Posterior vena cava (tissue), 2 donors: Measurements from ENCODE around the gene TNFSF8. TPM values are rescaled to one million over a fixed set of nuclear protein-coding genes. Genes with fewer than 3 reads are reported as not detected.

Experiments used
- DNase-seq: peaks from one replicate; pipeline ENCODE4 v3.0.0-alpha.2; 2020; ENCODE audit warnings: low spot score
- intact Hi-C, 2 donors: fragments of 100-400 bp; cut with DNase I; formaldehyde crosslinking; loops; one replicate each; pipeline versions ENCODE4 v1.14.1 to v1.14.2; 2022 to 2023
- total RNA-seq, 2 donors: library from RNA; stranded (reverse); fragmentation: NEBNext Ultra II Directional; extraction: Animal tissue kit (Norgen Biotek cat#: 25700); gene quantifications; one replicate each; pipeline ENCODE4 v1.2.1, GENCODE V29; 2021
- donor health status: DM: yes; HTN: yes; CAD: no.
- donor health status: DM: yes; HTN: yes; CAD: no.

TNFSF8 gene
- total RNA-seq, 2 donors from 2014 or later = 2.9 to 3.0 TPM

DNA sequence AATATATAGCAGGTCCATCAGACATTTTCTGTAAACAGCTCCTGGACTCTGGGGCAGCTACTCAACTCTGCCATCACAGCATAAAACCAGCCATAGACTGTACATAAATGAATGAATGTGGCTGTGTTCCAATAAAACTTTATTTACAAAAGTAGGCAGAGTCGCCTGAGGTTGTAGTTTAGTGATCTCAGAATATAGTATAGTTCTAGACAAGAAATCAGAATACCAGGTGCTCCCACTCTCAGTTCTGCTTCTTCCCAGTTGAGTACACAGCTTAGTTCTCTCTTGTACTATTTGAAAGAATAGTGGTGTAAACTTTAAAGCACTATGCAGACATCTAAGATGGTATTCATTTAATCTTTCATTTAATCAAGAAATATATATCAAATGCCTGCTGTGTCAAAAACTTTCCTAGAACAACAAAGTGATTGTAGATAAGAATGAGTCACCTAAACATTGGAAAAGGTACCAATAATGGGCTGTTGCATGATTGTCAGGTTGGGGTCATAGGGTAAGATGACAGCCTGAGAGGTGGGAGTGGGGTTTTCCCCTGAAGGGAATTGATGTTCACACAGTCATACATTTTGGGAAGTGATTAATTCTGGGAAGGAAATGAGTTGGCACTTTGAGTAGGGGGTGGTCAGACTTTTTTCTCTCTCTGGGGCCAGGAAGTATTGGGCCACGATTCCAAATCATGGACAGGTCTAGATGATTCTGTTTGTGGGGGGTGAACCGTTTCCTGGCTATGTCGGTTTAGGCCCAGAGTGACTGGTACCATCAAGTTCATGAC, 37.0 kb downstream of the TNFSF8 start:
- DNase-seq = no peak
- intact Hi-C loops = no loop called here

DNA sequence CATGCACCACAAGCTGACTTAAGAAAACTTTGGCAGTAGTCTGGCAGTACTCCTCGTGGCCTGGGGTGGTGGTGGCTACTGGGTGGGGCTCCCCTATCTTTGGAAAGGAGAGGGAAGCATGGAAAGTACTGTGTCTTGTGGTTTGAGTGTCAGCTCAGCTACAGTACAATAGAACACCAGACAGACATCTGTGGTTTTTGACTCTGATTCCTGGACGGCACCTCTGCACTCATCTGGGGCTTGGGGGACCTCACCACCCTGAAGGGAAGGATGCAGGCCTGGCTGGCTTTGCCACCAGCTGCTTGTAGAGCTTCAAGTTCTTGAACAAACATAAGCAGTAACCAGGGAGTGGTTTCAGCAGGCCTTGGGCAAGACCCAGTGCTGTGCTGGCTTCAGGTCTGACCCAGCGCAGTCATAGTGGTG, 40.6 kb downstream of the TNFSF8 start:
- intact Hi-C loops = no loop called here

DNA sequence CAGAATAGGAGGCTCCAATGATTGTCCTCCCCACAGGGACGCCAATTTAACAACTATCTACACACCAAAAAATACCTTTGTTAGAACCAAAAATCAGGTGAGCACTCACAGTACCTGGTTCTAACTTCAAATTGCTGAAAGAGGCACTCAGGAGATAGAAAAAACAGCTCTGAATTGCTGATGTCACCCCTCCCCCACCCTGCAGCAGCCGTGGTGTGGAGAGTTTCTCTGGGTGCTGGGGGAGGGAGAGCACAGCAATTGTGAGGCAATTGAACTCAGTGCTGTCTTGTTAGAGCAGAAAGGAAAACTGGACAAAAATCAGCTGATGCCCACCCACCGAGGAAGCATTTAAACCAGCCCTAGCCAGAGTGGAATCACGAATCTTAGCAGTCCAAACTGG, 41.8 kb downstream of the TNFSF8 start:
- no peak for DNase-seq
- intact Hi-C loops = no loop called here

More for the DNA sequence above, 40.6 kb downstream of the TNFSF8 start:
- DNase-seq = peak; percentile 81

DNA sequence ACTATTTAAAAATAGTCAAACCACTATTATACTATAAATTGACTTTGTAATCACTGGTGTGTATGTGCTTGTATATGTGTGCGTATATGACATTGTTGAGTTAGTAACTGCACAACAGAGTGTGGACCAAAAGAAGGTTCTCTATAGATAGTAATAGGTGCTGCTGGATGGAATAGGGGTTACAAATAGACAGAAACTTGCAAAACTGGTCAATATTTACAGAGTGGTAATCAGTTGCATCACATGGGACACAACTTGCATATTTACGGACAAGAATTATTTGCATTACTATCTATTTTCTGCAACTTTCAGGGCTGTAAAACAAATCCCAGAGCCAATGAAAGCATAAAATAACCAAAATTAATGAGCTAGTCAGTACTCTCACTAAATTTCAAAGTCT, 42.4 kb downstream of the TNFSF8 start:
- intact Hi-C loops = no loop called here
- no peak for DNase-seq

DNA sequence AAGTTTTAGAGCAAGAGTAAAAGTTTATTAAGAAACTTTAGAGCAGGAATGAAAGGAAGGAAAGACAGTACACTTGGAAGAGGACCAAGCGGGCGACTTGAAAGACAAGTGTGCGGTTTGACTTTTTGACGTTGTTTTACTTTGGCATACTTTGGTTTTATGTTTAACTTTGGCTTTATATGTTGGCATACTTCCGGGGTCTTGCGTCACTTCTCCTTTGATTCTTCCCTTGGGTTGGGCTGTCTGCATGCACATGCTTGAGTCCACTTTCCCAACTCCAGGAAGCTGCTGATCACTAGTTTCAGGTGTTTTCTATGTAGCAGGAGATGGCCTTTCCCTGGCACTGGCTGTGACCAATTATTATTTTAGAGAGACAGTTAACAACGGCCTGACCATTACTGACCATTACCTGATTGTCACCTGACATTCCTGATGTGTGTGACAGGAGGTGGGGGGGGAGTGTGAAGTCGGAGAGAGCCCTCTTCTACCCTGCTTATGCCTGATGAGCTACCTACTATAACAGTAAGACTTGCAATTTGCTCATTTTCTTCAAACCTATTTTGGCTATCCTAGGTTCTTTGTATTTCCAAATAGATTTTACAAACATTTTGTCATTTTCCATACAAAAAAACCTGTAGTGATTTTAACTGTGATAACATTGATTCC, 45.5 kb downstream of the TNFSF8 start:
- intact Hi-C loops = no loop called here
- DNase-seq = no peak

DNA sequence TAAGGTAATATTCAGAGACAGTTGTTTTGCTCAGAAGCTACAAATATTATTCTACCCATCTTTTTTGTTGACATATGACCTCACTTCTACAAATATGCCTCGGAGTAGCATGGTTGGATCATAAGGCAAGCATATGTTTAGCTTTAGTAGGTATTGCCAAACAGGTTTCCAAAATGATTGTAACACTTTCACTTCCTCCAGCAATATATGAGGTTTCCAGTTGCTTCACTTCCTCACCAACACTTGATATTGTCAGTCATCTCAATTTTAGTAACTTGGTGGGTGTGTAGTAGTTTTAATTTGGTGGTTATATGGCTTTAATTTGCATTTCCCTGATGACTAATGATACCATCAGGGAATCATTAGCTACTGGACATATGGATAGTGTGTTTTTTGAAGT, 46.7 kb downstream of the TNFSF8 start:
- DNase-seq = no peak
- intact Hi-C loops = no loop called here

DNA sequence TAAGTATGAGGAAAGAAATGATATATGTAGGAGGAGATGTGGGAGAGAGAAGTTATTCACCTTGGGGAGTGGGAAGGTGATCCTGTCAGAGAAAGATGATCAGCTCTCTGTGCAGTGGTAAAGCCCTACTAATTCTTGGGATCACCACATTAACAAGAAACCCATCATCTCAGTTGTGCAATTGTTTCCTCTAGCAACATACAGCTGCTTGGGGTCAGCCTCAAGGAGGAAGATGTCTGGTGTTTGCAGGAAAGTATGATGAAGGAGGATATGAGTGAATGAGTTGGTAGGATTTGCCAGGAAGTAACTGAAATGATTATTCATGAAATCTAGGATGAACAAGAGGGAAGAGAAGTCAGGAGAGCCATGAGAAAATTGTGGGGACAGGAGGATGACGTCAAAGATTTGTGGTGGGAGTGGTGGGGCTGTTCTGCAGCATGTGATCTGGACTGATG, 50.1 kb downstream of the TNFSF8 start:
- intact Hi-C loops = no loop called here
- no peak for DNase-seq

DNA sequence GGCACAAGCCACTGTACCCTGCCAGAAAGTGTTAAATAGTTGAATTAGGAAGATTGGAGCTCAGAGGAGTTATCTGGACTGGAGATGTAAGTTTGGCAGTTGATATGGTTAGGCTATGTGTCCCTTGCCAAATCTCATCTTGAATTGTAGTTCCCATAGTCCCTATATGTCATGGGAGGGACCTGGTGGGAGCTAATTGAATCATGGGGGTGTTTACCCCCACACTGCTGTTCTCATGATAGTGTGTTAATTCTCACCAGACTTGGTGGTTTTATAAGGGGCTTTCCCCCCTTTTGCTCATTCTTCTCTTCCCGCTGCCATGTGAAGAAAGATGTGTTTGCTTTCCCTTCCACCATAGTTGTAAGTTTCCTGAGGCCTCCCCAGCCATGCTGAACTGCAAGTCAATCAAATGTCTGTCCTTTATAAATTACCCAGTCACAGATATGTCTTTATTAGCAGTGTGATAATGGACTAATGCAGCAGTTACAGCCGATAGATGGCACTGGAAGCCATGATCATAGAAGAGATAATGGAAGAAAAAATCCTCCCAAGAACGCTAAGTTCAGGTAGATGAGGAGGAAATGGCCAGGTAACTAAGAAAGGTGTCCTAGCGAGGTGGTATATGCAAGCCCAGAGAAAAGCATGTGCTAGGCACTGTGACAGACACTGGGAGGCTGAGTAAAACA, 51.4 kb downstream of the TNFSF8 start:
- DNase-seq = no peak
- intact Hi-C loops = no loop called here

DNA sequence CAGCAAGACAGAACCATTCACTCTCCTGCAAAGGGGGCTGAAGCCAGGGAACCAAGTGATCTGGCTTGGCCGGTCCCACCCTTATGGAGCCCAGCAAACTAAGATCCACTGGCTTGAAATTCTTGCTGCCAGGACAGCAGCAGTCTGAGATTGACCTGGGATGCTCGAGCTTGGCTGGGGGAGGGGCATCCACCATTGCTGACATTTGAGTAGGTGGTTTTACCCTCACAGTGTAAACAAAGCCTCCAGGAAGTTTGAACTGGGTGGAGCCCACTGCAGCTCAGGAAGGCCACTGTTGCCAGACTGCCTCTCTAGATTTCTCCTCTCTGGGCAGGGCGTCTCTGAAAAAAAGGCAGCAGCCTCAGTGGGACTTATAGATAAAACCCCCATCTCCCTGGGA, 60.5 kb downstream of the TNFSF8 start:
- intact Hi-C loops = no loop called here
- no peak for DNase-seq

DNA sequence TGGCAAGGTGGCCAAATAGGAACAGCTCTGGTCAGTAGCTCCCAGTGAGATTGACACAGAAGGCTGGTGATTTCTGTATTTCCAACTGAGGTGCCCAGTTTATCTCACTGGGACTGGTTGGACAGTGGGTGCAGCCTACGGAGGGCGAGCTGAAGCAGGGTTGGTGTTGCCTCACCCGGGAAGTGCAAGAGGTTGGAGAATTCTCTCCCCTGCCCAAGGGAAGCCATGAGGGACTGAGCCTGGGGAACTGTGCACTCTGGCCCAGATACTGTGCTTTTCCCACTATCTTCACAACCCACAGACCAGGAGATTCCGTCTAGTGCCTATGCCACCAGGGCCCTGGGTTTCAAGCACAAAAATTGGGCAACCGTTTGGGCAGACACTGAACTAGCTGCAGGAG, 61.0 kb downstream of the TNFSF8 start:
- DNase-seq = no peak
- intact Hi-C loops = no loop called here

DNA sequence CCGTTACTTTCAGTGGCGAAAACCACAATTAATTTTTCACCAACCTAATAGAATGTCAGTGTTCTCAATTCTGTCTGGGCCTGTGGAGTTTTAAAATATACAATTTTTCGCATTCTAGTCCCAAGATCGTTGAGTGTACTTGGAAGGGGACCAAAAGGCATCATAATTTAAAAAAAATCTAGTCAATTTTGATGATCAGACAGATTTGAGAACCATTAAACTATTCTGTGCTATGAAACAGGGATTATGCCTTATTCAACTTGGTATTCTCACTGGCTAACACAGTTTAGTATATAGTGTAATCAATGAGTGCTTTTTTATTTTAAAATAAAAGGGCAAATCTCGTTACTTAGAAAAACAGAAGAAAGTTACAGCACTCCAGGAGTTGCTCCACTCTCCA, 63.1 kb downstream of the TNFSF8 start:
- no peak for DNase-seq
- intact Hi-C loops = no loop called here

DNA sequence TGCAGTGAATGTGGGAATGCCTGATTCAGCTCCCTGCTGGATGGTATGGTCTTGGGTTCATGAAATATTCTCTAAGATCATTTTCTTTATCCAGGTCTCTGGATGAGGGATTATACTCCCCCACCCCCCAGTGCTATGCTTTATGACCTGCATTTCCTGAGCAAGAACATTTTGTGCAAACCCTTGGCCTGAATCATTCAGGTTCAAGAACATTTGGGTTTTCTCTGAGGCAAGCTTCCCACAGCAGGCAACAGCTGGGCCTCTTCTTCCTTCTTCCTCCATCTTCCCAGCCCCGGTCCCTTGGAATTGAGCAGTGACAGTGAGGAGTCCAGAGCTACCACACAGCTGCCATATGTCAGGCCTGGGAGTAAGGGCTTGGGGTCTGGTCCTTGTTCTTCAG, 65.9 kb downstream of the TNFSF8 start:
- no peak for DNase-seq
- intact Hi-C loops = no loop called here

DNA sequence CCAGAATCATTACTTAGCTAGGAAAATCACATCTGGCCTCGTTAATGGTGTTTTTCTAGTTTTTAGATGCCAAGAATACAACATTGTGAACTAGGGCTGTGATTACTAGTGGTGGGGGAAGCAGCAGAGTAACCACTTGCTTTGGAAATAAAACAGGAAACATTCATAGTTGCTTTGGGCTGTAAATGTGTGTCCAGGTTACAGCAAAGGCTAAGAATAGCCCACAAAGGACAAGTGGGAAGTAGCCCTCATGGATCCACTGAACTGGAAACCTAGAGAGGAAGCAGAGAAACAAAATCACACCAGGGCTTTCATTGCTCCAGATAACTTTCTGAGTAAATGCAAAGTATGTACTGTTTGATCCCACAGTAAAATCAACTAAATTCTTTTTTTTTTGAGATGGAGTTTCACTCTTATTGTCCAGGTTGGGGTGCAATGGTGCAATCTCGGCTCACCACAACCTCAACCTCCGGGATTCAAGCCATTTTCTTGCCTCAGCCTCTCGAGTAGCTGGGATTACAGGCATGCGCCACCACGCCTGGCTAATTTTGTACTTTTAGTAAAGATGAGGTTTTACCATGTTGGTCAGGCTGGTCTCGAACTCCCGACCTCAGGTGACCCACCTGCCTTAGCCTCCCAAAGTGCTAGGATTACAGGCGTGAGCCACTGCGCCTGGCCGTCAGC, 68.3 kb downstream of the TNFSF8 start:
- intact Hi-C loops = no loop called here
- DNase-seq = no peak

DNA sequence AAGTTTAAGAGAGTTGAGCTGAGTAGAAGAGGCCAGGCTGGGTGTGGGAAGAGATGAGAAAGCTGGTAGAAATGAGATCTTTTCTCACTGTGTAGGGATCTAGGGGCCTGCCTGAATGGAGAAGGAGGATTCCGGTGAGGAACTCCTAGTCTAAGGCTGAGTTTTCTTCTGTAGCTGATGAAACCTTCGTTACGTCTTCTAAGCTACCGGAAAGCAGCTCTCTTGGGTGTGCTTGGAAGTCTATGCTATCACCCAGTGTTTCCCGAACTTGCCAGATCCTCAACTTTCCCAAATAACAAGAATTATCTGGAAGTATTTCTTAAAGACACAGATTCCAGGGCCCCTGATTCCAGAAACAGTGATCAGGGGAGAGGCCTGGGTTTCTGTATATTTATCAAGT, 69.1 kb downstream of the TNFSF8 start:
- intact Hi-C loops = no loop called here

DNA sequence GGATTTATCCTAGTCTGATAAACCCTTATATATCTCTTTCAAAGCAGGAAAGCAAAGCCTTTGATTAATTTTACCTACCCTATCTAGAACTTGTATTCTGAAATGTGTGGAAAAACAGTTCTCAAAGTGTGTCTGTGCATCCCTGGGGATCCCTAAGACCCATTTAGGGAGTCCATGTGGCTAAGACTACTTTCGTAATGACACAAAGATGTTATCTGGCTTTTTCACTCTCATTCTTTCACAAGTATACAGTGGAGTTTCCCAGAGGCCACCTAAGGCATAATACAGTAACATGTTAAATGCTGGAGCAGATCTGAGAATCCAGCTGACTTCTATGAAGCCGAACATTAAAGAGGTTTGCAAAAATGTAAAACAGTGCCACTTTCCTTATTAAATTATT, 70.2 kb downstream of the TNFSF8 start:
- intact Hi-C loops = no loop called here
- no peak for DNase-seq

More for the DNA sequence above, 69.1 kb downstream of the TNFSF8 start:
- DNase-seq = no peak

DNA sequence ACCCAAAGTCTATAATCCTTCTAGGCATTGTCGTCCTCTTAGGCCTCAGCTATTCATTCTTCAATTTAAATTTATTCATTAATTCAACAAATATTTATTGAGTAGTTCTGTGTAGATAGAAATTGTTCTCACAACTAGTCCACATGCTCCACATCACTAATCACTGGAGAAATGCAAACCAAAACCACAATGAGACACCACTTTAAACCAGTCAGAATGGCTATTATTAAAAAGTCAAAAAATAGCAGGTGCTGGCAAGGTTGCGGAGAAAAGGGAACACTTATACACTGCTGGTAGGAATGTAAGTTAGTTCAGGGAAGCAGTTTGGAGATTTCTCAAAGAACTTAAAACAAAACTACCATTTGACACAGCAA, 73.5 kb downstream of the TNFSF8 start:
- DNase-seq = no peak
- intact Hi-C loops = no loop called here

DNA sequence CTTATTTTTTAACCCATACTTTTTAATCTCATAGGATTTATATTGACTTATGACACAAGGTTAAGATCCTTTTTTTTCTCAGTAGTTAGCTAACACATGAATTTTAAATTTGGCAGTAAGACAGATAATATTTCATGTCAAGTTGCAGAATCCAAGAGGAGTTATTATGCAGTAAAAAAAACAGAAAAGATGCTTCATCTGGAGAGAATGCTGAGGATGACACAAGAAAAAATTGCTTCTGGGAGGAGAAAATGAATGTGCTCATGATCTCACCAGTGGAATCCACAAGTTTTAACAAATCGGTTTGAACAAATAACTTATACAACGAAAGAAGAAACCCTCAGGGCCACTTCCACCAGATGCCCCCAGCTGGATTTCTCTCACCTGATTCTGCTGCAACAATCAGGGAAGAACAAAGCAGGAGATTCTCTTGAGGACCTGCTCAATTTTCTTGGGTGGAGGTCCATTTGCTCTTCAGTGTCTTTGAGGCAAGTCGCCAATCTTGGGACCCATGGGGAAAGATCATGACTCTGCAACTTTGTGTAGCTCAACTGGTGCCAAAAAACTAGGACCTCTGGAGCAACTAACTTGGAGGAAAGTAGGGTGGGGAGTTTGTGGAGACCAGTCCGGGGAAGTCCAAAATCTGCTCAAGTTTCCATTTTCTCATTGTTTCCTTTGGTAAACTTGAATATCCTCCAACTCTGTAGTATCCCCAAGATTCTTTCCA, 74.0 kb downstream of the TNFSF8 start:
- DNase-seq = no peak
- intact Hi-C loops = no loop called here

DNA sequence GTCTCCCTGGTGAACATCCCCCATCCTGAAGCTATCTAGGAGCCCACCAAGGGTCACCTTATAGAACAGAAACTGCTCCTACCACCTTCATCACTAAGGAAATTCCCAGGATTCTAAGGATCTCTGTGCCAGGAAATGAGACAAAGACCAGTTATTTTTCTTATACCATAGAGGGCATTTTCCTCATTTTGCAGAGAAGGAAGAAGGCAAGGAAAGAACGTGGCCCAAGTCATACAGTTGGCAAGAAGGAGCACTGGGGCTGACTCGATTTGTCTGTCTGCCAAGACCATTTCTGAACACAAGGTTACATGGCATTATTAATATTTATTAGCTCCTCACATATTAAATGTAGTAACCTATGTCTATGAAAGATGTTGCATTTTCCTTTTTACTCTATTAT, 74.9 kb downstream of the TNFSF8 start:
- intact Hi-C loops = no loop called here
- no peak for DNase-seq

DNA sequence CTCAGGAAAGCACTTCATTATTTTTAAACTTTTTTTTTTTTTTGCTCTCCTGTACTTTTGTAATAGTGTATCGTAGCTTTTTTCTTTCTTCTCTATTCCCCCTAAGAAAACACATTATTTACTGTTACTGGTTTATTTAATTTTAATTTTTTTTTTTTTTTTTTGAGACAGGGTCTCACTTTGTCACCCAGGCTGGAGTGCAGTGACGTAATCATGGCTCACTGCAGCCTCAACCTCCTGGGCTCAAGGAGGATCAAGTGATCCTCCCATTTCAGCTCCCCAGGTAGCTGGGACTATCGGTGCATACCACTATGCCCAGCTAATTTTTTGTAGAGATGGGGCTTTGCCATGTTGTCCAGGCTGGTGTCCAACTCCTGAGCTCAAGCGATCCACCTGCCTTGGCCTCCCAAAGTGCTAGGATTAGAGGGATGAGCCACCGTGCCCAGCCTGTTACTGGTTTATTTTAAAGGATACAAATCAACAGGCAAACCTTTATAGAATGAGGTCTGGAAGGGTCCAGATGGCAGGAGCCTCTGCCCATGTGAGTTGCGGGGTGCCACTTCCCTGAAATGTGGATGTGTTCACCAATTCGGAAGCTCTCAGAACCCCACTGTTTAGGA, 75.5 kb downstream of the TNFSF8 start:
- no peak for DNase-seq
- intact Hi-C loops = no loop called here
